K562 (cell line): ENCODE results near the gene GATA1. TPM values are rescaled to one million over a fixed set of nuclear protein-coding genes. Genes with fewer than 3 reads are reported as not detected.

ENCODE experiments used
- ASH1L ChIP-seq: fragments of 450-650 bp; IDR thresholded peaks from 2 replicates; pipeline ENCODE4 v1.6.1; 2018; ENCODE audit warnings: borderline replicate concordance, mild to moderate bottlenecking, low read depth; ENCODE audit not compliant: partially characterized antibody
- CBX8 ChIP-seq: fragments of 200-600 bp; sonication (generic); IDR thresholded peaks from 2 replicates; pipeline ENCODE4 v1.6.1; 2012; ENCODE audit warnings: borderline replicate concordance, mixed run types, low read depth, mild to moderate bottlenecking, moderate library complexity, mixed read lengths, low read length, control low read depth, inconsistent platforms; ENCODE audit not compliant: poor library complexity, severe bottlenecking; ENCODE audit errors: extremely low read depth
- CHD7 ChIP-seq: fragments of 200-600 bp; sonication (generic); IDR thresholded peaks from one replicate; pipeline ENCODE4 v1.6.1; 2012; ENCODE audit warnings: mild to moderate bottlenecking, low read depth, low read length, inconsistent platforms
- CTBP1 ChIP-seq: fragments of 450-650 bp; IDR thresholded peaks from 2 replicates; pipeline ENCODE4 v1.6.1; 2016; ENCODE audit warnings: borderline replicate concordance
- FOXK1 ChIP-seq: sonication (generic); formaldehyde crosslinking; IDR thresholded peaks from 2 replicates; pipeline ENCODE4 v1.8.0; 2022; ENCODE audit warnings: missing genetic modification reagents, mild to moderate bottlenecking, borderline replicate concordance
- GTF2E2 ChIP-seq: fragments of 200-800 bp; sonication (Bioruptor generic); IDR thresholded peaks from 2 replicates; pipeline ENCODE4 v1.6.1; 2016; ENCODE audit warnings: missing genetic modification characterization, missing compliant biosample characterization
- KLF1 ChIP-seq: fragments of 450-650 bp; IDR thresholded peaks from 2 replicates; pipeline ENCODE4 v1.6.1; 2016; ENCODE audit warnings: missing genetic modification characterization, missing compliant biosample characterization
- MED1 ChIP-seq: sonication (generic); formaldehyde crosslinking; IDR thresholded peaks from 2 replicates; pipeline ENCODE4 v1.8.1; 2023; ENCODE audit warnings: missing genetic modification reagents, borderline replicate concordance
- MEIS2 ChIP-seq: fragments of 450-650 bp; IDR thresholded peaks from 2 replicates; pipeline ENCODE4 v1.6.1; 2014; ENCODE audit warnings: mild to moderate bottlenecking; ENCODE audit not compliant: partially characterized antibody
- PYGO2 ChIP-seq: fragments of 450-650 bp; IDR thresholded peaks from 2 replicates; pipeline ENCODE4 v1.6.1; 2016; ENCODE audit warnings: mild to moderate bottlenecking, missing genetic modification characterization, moderate library complexity, missing compliant biosample characterization
- SAFB2 ChIP-seq: fragments of 200-400 bp; formaldehyde crosslinking; IDR thresholded peaks from 2 replicates; pipeline ENCODE4 v1.6.1; 2018; ENCODE audit warnings: borderline replicate concordance, low read length, low read depth, moderate library complexity; ENCODE audit not compliant: severe bottlenecking
- ZBTB34 ChIP-seq: fragments of 250-450 bp; sonication (Bioruptor Pico); IDR thresholded peaks from 2 replicates; pipeline ENCODE4 v1.8.0; 2021; ENCODE audit warnings: mild to moderate bottlenecking, moderate library complexity
- ZNF133 ChIP-seq: fragments of 250-450 bp; sonication (Bioruptor Pico); IDR thresholded peaks from 2 replicates; pipeline ENCODE4 v1.4.0; 2020; ENCODE audit warnings: mild to moderate bottlenecking
- ZNF561 ChIP-seq: fragments of 450-650 bp; formaldehyde crosslinking; conservative IDR thresholded peaks from 2 replicates; pipeline ENCODE4 v1.4.0; 2020; ENCODE audit warnings: mild to moderate bottlenecking, moderate library complexity
- polyA plus RNA-seq, 8 experiments: library from polyadenylated mRNA; depleted of rRNA in 4 of 8; stranded (reverse) in 5 of 8; unstranded in 3 of 8; fragments of >200 nt; fragmentation: Nextera tagmentation in 2 of 8; fragmentation: Illumina TruSeq in 1 of 8; extraction: Ambion mirVana in 2 of 8; extraction: Trizol in 1 of 8; gene quantifications; 2 replicates each; pipeline versions ENCODE4 v1.2.1 to v1.2.3, GENCODE V29; 2011 to 2014; ENCODE audit warnings: inconsistent platforms in 1 of 8, missing spikeins in 1 of 8
- total RNA-seq, 7 experiments: library from RNA; depleted of rRNA in 6 of 7; stranded (reverse); fragments of >200 nt in 6 of 7; fragmentation: Illumina TruSeq in 2 of 7; extraction: Trizol in 2 of 7; gene quantifications; 2 replicates each; pipeline versions ENCODE4 v1.2.1 to v1.2.3, GENCODE V29; 2011 to 2021; ENCODE audit warnings: low replicate concordance in 1 of 7

GATA1 gene
- total and polyA plus RNA-seq, 9 of the 15 experiments (the other 6 are each of a cell fraction or from before 2014, with no cell fraction given), result 11.9 to 291 (median 116) TPM

GRCh38 chrX:48794911-48795515, 8.6 kb downstream of the GATA1 start (continued):
- TF ChIP-seq ZBTB34 (CRISPR knock-in tag) (no peak), GTF2E2 (no peak), CTBP1 (peak; percentile 65; the same call in 1 of the 2 replicates), FOXK1 (CRISPR knock-in tag) (no peak), SAFB2 (no peak), ZNF133 (no peak), CHD7 (no peak), PYGO2 (no peak), MEIS2 (no peak), CBX8 (no peak), KLF1 (tag) (no peak), ASH1L (no peak), ZNF561 (no peak), MED1 (CRISPR knock-in tag) (no peak)
